Frontal cortex (tissue), 4 donors: ENCODE results near the gene PNMA1. TPM values are rescaled to one million over a fixed set of nuclear protein-coding genes. Genes with fewer than 3 reads are reported as not detected.
A peak's percentile ranks its signal among the peaks of the same experiment; 100 is the strongest.

Experiments
- DNase-seq, 2 donors: peaks; one replicate each; pipeline ENCODE4 v3.0.0; 2012; ENCODE audit warnings: low spot score in 2 of 2
- FAIRE-seq: peaks from 2 replicates; lab custom pipeline; 2012; peaks lifted over from hg19 to GRCh38; lab: Jason Lieb, UNC
- total RNA-seq: library from RNA; depleted of rRNA; stranded (reverse); fragments of >200 nt; gene quantifications from one replicate; pipeline ENCODE4 v1.2.3, GENCODE V29; 2014
- donor health status: control.
- donor health status: control.
- donor health status: control.

PNMA1 gene
- total RNA-seq, 1 donor from 2014 or later = 70.5 TPM

DNA sequence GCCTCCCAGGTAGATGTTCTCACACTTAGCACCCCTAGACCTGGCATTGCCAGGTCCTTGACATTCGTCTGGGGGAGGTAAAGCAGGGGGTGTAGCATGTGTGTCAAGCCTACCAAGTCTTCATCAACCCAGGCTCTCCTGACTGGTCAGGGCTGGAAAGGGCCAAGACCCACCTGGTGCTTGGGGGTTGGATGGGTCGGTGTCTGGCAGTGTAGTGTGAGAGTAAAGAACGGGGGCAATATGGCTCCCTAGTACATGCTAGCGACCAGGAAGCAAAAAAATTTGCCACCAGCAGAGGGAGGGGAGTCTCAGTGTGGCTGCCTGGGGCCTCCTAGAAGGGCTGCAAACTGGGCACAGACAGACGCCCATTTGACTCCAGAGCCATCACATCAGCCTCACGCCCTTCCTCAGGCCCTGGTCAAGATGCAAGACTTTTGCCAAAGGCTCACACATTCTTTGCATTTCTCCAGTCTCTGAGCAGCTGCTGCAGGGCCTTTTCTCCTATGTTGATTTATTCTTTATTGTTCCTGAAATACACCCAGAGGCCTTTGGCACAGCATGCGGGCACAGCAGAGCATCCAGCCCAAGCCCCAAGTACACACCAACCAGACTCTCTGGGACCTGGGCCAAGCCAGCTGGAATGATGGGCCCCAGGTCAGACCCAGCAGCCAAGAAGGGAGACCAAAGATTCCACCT is 38.3 kb upstream of the PNMA1 start:
- DNase-seq = peak in 1 of 2 donors; percentile 43
- FAIRE-seq = no peak

GRCh38 chr14:73751157-73751691 is 37.0 kb upstream of the PNMA1 start:
- DNase-seq (no peak), FAIRE-seq (no peak)

- FAIRE-seq (no peak), DNase-seq (no peak)
Measured at GRCh38 chr14:73750531-73750901, 36.3 kb upstream of the PNMA1 start.

DNA sequence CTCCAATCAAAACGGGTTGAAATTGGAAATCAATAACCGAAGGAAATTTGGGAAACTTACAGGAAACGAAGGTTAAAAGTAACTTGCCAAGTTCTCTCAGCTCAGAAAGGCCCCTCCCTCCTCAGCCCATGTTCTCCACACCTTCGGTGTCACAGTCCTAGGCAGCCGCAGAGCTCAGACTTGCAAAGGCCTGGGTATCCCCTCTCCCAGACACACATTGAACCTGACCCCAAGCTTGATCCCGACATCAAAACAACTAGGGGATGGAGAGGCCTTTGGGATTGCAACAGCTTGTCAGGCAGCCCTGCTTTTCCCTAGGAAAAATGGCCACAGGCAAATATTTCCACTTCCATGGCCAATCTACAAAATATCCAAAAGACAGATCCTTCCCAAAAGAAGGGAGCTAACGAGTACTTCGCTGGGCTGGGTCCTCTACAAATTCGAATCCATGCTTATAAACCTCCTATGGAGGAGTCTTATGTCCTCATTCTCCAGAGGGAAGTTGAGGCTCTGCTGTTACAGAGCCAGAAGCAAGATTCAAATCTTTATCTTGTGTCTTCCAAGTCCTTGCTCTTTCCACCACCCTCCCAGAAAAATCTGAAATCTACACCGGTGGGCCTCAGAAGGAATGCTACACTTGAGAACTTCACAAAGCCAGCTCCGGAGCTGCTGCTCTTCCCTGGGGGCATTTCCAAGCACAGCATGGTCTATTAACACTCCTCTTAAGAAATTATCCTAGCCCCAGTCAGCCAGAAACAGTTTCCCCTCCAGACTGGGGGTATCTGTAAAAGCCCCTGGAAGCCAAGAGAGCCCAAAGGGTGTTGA is 35.7 kb upstream of the PNMA1 start:
- FAIRE-seq = no peak

DNA sequence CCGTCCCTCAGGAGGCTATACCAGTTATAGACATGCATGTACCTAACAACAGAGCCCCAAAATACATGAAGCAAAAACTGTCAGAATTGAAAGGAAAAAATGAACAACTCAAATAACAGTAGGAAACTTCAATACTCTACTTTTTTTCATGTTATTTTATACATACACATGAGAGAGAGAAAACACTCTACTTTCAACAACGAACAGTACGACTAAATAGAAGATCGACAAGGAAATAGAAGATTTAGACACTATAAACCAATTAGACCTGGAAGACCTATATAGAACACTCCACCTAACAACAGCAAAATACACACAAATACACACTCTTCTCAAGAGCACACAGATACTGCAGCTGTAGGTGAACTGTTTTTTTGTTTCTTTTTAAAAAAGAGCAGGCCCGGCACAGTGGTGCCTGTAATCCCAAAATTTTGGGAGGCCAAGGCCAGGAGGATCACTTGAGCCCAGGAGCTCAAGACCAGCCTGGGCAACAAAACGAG is 34.7 kb upstream of the PNMA1 start:
- DNase-seq (no peak), FAIRE-seq (no peak)

More for the DNA sequence above, 35.7 kb upstream of the PNMA1 start:
- DNase-seq = no peak

- FAIRE-seq (no peak), DNase-seq (no peak)
Measured at GRCh38 chr14:73747379-73748211, 33.4 kb upstream of the PNMA1 start.

- DNase-seq = no peak
- FAIRE-seq = no peak
Measured at GRCh38 chr14:73746520-73747378, 32.6 kb upstream of the PNMA1 start.

- DNase-seq (no peak), FAIRE-seq (no peak)
Measured at GRCh38 chr14:73745571-73746519, 31.7 kb upstream of the PNMA1 start.

DNA sequence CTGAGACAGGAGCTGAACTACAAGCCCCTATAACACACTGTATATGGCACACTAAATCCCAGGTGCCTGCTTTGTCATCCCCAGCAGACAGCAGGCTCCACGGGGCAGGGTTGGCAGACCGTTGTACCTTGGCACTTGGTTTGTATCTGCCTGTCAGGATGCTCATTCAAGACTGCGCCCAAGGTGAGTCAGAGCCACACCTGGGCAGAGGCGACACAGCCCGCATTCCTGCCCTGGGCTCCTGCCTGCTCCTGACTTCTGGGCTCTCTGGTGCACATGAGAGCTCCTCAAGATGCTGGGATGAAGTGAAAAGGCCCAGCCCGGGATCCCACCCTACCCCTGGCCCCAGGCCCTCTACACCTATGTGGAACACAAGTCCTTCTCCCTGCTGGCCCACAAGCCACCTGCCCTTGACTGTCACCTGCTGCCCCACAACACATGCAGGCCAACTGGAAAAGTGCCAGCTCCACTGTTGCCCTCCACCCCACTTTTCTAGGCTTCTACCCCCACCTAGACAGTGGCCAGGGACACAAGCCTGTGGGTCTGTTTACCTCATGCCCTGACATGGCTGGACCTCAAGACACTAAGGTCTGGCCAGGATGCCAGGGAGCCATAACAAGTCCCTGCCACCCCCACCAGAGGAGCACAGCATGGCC is 30.8 kb upstream of the PNMA1 start:
- FAIRE-seq = no peak
- no peak for DNase-seq

GRCh38 chr14:73744175-73744867 is 30.1 kb upstream of the PNMA1 start:
- DNase-seq (no peak), FAIRE-seq (no peak)

DNA sequence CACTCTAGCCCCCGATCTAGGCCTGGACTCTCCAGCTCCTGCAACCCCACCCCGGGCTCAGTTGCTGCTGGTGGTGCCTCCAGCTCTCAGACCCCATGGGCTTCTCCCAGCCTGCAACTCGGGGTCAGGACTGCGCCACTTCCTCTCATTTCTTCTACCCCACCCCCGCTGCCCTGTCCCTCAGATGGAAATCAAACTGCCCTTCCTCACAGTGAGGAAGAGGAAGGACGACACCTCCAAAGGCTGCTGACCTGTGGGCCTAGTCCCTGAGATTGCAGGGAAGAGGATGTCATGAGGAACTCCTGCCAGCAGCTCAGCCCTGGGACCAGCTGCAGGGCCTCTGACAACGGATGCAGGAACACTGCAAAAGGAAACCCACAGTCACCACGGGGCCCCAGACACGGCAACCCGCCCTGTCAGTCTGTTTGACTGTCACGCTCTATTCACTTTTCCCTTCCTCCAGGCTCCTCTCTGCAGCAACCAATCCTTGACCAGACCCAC is 29.3 kb upstream of the PNMA1 start:
- DNase-seq = no peak
- no peak for FAIRE-seq

GRCh38 chr14:73742520-73743238 is 28.5 kb upstream of the PNMA1 start:
- DNase-seq (no peak), FAIRE-seq (no peak)

DNA sequence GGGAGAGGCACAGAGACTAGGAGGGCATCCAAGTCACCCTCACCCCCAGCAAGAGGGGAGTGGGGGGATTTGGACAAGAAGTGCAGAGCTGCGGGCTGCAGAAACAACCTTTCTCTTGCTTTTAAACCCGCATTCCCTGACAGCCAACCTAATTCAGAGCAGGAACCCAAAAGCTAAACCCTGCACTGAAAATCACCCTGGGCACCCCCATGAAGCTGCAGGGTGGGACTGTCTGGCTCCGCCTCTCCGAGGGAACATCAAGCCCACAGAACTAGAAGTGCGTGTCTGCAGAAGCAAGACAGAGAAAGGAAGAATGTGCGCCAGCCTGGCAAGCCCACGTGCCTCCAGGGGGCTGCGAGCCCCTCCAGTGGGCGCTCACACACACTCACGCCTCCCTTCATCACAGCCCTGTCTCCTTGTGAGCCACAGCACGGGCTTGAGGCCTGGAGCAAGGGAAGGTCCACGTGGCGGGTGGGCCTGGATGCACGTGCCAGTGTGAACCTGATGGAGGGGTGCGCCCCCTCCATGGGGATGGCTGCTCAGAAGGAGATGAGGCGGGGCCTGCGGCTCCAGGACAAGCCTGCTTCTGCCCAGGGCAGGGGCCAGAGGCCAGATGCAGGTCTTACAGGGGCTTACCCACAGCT is 27.8 kb upstream of the PNMA1 start:
- no peak for DNase-seq
- no peak for FAIRE-seq

DNA sequence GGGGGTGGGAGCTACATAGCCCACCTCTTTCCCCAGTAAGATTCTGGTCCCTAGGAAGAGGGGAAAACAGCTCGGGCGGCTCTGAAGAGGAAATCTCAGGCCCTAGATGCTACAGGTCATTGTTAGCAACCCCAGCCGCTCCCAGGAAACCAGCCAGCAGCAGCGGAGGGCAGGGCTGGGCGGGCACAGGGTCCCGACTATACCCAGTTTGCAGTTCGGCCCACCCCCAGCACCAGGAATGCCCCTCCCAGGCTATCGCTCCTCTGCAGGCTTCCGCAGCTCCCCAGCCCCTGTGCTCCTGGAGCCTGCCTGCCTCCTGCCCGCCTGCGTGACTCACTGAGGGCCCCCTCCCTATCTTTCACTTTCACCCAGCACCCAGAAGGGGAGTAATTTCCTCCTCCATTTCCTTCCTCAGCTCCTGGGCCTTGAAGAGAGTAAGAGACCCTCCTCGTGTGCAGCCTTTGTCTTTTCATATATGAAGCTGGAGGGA is 27.2 kb upstream of the PNMA1 start:
- FAIRE-seq (no peak), DNase-seq (peak in 1 of 2 donors; percentile 82)

- no peak for DNase-seq
- no peak for FAIRE-seq
Measured at GRCh38 chr14:73740618-73741326, 26.6 kb upstream of the PNMA1 start.
